Uterus (tissue), 2 donors: ENCODE measurements around the gene IKZF3.

Experiments used
- POLR2A ChIP-seq, 2 donors: fragments of 450-650 bp; IDR thresholded peaks; one replicate each; pipeline ENCODE4 v1.6.1; 2016; ENCODE audit warnings: antibody characterized with exemption in 2 of 2, mild to moderate bottlenecking in 1 of 2, moderate library complexity in 1 of 2
- TF ChIP-seq, protein P1 (sequence below), 4 experiments: fragments of 200-600 bp in 2 of 4; fragments of 450-650 bp in 2 of 4; sonication (generic) in 2 of 4; IDR thresholded peaks; one replicate each; pipeline ENCODE4 v1.5.1; 2016 to 2019; ENCODE audit warnings: antibody characterized with exemption in 4 of 4, mild to moderate bottlenecking in 2 of 4, moderate library complexity in 1 of 4

DNA sequence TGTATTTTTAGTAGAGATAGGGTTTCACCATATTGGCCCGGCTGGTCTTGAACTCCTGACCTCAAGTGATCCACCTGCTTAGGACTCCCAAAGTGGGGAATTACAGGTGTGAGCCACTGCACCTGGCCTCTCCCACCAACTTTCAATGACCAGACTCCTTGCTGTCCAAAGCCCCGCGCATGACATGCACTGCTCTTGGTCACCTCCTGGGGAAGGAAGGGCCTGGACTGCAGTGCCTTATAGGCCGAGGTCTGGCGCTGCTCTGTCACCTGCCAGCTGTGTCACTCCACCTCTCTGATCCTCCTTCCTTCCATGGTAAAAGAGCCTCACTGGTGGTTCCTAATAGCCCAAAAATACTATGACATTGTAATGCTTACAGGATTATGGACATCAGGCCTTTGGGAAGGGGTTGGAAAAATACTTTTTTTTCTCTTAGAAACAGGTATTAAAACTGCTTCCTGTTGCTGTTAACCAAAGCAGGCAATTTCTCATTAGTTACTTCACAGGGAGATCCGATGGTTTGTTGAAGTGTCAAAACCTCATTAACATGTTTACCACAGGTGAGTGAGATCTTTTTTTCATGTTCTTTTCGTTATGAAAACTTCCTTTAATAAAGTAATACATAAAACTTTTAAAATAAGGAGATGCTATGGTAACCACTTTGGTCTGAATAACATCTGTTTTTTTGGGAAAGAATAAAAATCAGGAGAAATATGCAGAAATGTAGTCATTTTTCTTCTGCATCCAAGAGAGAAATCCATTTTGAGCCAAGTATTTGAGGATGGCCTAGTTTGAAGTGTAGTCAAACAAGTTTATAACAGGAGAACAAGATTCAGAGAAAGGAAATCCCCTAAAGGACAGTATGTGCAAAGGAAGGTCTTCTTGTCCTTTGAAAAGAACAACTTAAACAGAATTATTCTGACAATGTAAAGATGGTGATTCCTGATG, 90.9 kb downstream of the IKZF3 start:
- TF ChIP-seq, protein P1, sequence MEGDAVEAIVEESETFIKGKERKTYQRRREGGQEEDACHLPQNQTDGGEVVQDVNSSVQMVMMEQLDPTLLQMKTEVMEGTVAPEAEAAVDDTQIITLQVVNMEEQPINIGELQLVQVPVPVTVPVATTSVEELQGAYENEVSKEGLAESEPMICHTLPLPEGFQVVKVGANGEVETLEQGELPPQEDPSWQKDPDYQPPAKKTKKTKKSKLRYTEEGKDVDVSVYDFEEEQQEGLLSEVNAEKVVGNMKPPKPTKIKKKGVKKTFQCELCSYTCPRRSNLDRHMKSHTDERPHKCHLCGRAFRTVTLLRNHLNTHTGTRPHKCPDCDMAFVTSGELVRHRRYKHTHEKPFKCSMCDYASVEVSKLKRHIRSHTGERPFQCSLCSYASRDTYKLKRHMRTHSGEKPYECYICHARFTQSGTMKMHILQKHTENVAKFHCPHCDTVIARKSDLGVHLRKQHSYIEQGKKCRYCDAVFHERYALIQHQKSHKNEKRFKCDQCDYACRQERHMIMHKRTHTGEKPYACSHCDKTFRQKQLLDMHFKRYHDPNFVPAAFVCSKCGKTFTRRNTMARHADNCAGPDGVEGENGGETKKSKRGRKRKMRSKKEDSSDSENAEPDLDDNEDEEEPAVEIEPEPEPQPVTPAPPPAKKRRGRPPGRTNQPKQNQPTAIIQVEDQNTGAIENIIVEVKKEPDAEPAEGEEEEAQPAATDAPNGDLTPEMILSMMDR (IDR thresholded peaks at IDR 0.05): no peak
- no peak for TF ChIP-seq POLR2A (IDR thresholded peaks at IDR 0.05)
